Heart left ventricle (tissue), 16 donors: Measurements from ENCODE around the gene ZDHHC11. TPM values are rescaled to one million over a fixed set of nuclear protein-coding genes. Genes with fewer than 3 reads are reported as not detected.
"Not testable (repeated sequence)": the region's sequence is repeated elsewhere in the genome, so short reads cannot be mapped to it uniquely, and the experiment has no call there.

ENCODE experiments used
- ATAC-seq, 4 donors: fragments of 200-7000 bp; cut with Tn5 transposase; one replicate each; pipeline ENCODE4 v1.9.1; 2020 to 2022; ENCODE audit warnings: moderate library complexity in 4 of 4, mild to moderate bottlenecking in 3 of 4, moderate number of reproducible peaks in 1 of 4
- DNase-seq, 5 donors: peaks; one replicate each; pipeline ENCODE4 v3.0.0-alpha.2; 2020
- H3K27ac ChIP-seq, 12 donors: fragments of 200-600 bp; sonication (generic) in 4 of 12; one replicate each; pipeline versions ENCODE4 v1.5.0 to v1.8.0; 2016 to 2022; ENCODE audit warnings: mild to moderate bottlenecking in 2 of 12
- H3K27me3 ChIP-seq, 9 donors: fragments of 200-600 bp; sonication (generic) in 2 of 9; one replicate each; pipeline versions ENCODE4 v1.5.1 to v1.8.0; 2016 to 2022; ENCODE audit warnings: mild to moderate bottlenecking in 3 of 9
- H3K36me3 ChIP-seq, 9 donors: fragments of 200-600 bp; sonication (generic) in 2 of 9; one replicate each; pipeline versions ENCODE4 v1.5.0 to v1.8.0; 2018 to 2022; ENCODE audit warnings: mild to moderate bottlenecking in 2 of 9
- H3K4me1 ChIP-seq, 12 donors: fragments of 200-600 bp; sonication (generic) in 4 of 12; one replicate each; pipeline versions ENCODE4 v1.5.0 to v1.8.0; 2016 to 2022; ENCODE audit warnings: mild to moderate bottlenecking in 3 of 12
- H3K4me3 ChIP-seq, 12 donors: fragments of 200-600 bp; sonication (generic) in 4 of 12; one replicate each; pipeline versions ENCODE4 v1.5.0 to v1.8.0; 2017 to 2022; ENCODE audit warnings: mild to moderate bottlenecking in 9 of 12, moderate library complexity in 4 of 12
- H3K9me3 ChIP-seq, 12 donors: fragments of 200-600 bp; sonication (generic) in 4 of 12; one replicate each; pipeline versions ENCODE4 v1.5.0 to v1.8.0; 2016 to 2022; ENCODE audit warnings: mild to moderate bottlenecking in 1 of 12
- CTCF ChIP-seq, 12 donors: fragments of 200-600 bp; sonication (generic) in 4 of 12; IDR thresholded peaks; one replicate each; pipeline versions ENCODE4 v1.5.0 to v1.8.0; 2018 to 2022; ENCODE audit warnings: antibody characterized with exemption in 12 of 12, mild to moderate bottlenecking in 5 of 12
- POLR2A ChIP-seq, 2 donors: fragments of 450-650 bp; IDR thresholded peaks; one replicate each; pipeline ENCODE4 v1.6.1; 2017; ENCODE audit warnings: antibody characterized with exemption in 2 of 2, mild to moderate bottlenecking in 2 of 2, moderate library complexity in 2 of 2
- WGBS, 4 donors: extraction: QIAGEN DNeasy Blood & Tissue Kit in 2 of 4; methylation state at CpG; one replicate each; pipeline versions ENCODE4 v1.1.5 to v1.1.7; 2013 to 2018; 5-methylcytosine and 5-hydroxymethylcytosine counted together
- intact Hi-C, 10 donors: fragments of 100-400 bp; cut with DNase I; formaldehyde crosslinking; loops; one replicate each; pipeline versions ENCODE4 v1.11.1 to v1.14.2; 2022
- polyA plus RNA-seq, 2 donors: library from polyadenylated mRNA; stranded (reverse); fragments of 200-250 nt; gene quantifications; one replicate each; pipeline ENCODE4 v1.2.3, GENCODE V29; 2013
- total RNA-seq, 9 donors: library from RNA; depleted of rRNA in 2 of 9; stranded (reverse); fragments of >200 nt in 2 of 9; fragmentation: NEBNext Ultra II Directional in 3 of 9; extraction: Animal tissue kit (Norgen Biotek cat#: 25700) in 3 of 9; gene quantifications; one replicate each; pipeline versions ENCODE4 v1.1.0 to v1.2.4, GENCODE V29; 2016 to 2023
- donor health status: ischemic (EF 13 %, LVEDD 7.1; RV severe dilation, severe dysfunction).
- donor health status: healthy with polysubstance abuse.
- donor health status: DM: no; HTN: yes; CAD: no.
- donor health status: DM: no; HTN: no; CAD: no.
- donor health status: ischemic (EF 25% LVEDD 6.9; RV normal size, moderate dysfunction).
- donor health status: ischemic (EF 25% LVEDD 5.7; RV mildly dilated, moderate dysfunction).
- donor health status: healthy.
- donor health status: DM: yes; HTN: yes; CAD: no.
- donor health status: ischemic (EF 35%, LVEDD 5.7; RV mildly dilated, moderate dysfunction).
- donor health status: nonischemic (EF 11% LVEDD 7.7; RV severe dilation, severe dysfunction).
- donor health status: DM: yes; HTN: yes; CAD: no.
- donor health status: PGD.
- donor health status: ischemic (EF 29% LVEDD 5.4; RV normal size, mild dysfunction).
- donor health status: nonischemic (EF 23%, LVEDD 6.1; RV moderate dilation, normal function).

ZDHHC11 gene
- total and polyA plus RNA-seq, 11 donors, result 6.3 to 25.0 (median 10.8) TPM

GRCh38 chr5:815449-815848, 35.3 kb downstream of the ZDHHC11 start:
- Histone ChIP-seq H3K27ac (no peak overlapping the region), H3K27me3 (no peaks in the 10 kb centered on the region), H3K9me3 (peaks cover 0 to 10% (median 0%) of the 10 kb centered on the region in 12 donors), H3K4me1 (no peaks in the 10 kb centered on the region), H3K4me3 (no peak overlapping the region), H3K36me3 (peaks cover 0 to 30% (median 0%) of the 10 kb centered on the region in 9 donors)
- 96 to 98% (median 97%) methylated on average over 3 of the region's 3 CpGs; no CpG with 5 or more reads in 1 of the 4 donors for WGBS, 4 donors
- TF ChIP-seq CTCF (IDR thresholded peaks at IDR 0.05), result no peak
- TF ChIP-seq POLR2A (IDR thresholded peaks at IDR 0.05), result no peak
- ATAC-seq, result no peak
- no peak for DNase-seq
- intact Hi-C loops, result no loop called here

GRCh38 chr5:813575-813974, 37.2 kb downstream of the ZDHHC11 start:
- ATAC-seq, H3K27ac ChIP-seq, H3K27me3 ChIP-seq, H3K4me1 ChIP-seq, DNase-seq, intact Hi-C loops, H3K9me3 ChIP-seq, H3K4me3 ChIP-seq: not testable (repeated sequence)
- WGBS, 4 donors, result 77 to 91% (median 84%) methylated on average over 2 to 5 of the region's 5 CpGs; no CpG with 5 or more reads in 1 of the 4 donors
- H3K36me3 ChIP-seq, result peaks cover 0 to 30% (median 0%) of the 10 kb centered on the region in 9 donors

GRCh38 chr5:811384-811783, 39.4 kb downstream of the ZDHHC11 start:
- H3K4me3 ChIP-seq, intact Hi-C loops, H3K27ac ChIP-seq, ATAC-seq, H3K27me3 ChIP-seq, DNase-seq, H3K4me1 ChIP-seq, H3K9me3 ChIP-seq: not testable (repeated sequence)
- H3K36me3 ChIP-seq, result peaks cover 0 to 15% (median 0%) of the 10 kb centered on the region in 9 donors
- 61 to 94% (median 71%) methylated on average over 6 to 8 of the region's 9 CpGs for WGBS, 4 donors

GRCh38 chr5:807719-808514, 42.9 kb downstream of the ZDHHC11 start:
- H3K36me3 ChIP-seq, DNase-seq, intact Hi-C loops, H3K27me3 ChIP-seq, H3K4me1 ChIP-seq, H3K27ac ChIP-seq, H3K4me3 ChIP-seq: not testable (repeated sequence)
- H3K9me3 ChIP-seq, result peaks cover 0 to 19% (median 4%) of the 10 kb centered on the region in 12 donors
- 73 to 93% (median 82%) methylated on average over 5 to 7 of the region's 10 CpGs for WGBS, 4 donors
- ATAC-seq, result peak in 3 of 4 donors; percentile 24 to 54 (median 49)

GRCh38 chr5:801472-801871, 49.3 kb downstream of the ZDHHC11 start:
- peaks cover 0 to 3% (median 0%) of the 10 kb centered on the region in 9 donors for H3K36me3 ChIP-seq
- WGBS, 4 donors, result 91 to 95% (median 93%) methylated on average over 6 of the region's 6 CpGs; no CpG with 5 or more reads in 1 of the 4 donors
- DNase-seq, result no peak
- H3K27ac ChIP-seq, result no peak overlapping the region
- intact Hi-C loops, result no loop called here
- no peaks in the 10 kb centered on the region for H3K4me1 ChIP-seq
- no peaks in the 10 kb centered on the region for H3K27me3 ChIP-seq
- TF ChIP-seq CTCF (IDR thresholded peaks at IDR 0.05), result no peak
- no peak for TF ChIP-seq POLR2A (IDR thresholded peaks at IDR 0.05)
- no peak for ATAC-seq
- no peak overlapping the region for H3K4me3 ChIP-seq
- peaks cover 0 to 19% (median 4%) of the 10 kb centered on the region in 12 donors for H3K9me3 ChIP-seq

- H3K27ac ChIP-seq, intact Hi-C loops, H3K4me3 ChIP-seq, DNase-seq, H3K27me3 ChIP-seq, H3K4me1 ChIP-seq, H3K36me3 ChIP-seq, ATAC-seq: not testable (repeated sequence)
- H3K9me3 ChIP-seq, result peaks cover 0 to 19% (median 4%) of the 10 kb centered on the region in 12 donors
- WGBS, 4 donors, result 79 to 85% (median 82%) methylated on average over 4 of the region's 4 CpGs; no CpG with 5 or more reads in 1 of the 4 donors
Observed at GRCh38 chr5:801055-801454, 49.7 kb downstream of the ZDHHC11 start.

- WGBS, 4 donors, result 56 to 80% (median 75%) methylated on average over 3 to 6 of the region's 6 CpGs
Observed at GRCh38 chr5:798505-799138, 52.2 kb downstream of the ZDHHC11 start.

GRCh38 chr5:797986-798385, 52.8 kb downstream of the ZDHHC11 start:
- H3K36me3 ChIP-seq, H3K27me3 ChIP-seq, ATAC-seq, H3K4me1 ChIP-seq, H3K4me3 ChIP-seq, DNase-seq, H3K9me3 ChIP-seq, H3K27ac ChIP-seq: not testable (repeated sequence)
- intact Hi-C loops, result loop anchor here in 2 of 10 donors (5.0 kb wide), 1 partner anchor 86 kb away; no protein-coding TSS in a partner anchor
- 54 to 85% (median 76%) methylated on average over 2 to 3 of the region's 4 CpGs for WGBS, 4 donors

More at GRCh38 chr5:798505-799138, 52.2 kb downstream of the ZDHHC11 start:
- intact Hi-C loops, result loop anchor here in 2 of 10 donors (5.0 kb wide), 1 partner anchor 86 kb away; no protein-coding TSS in a partner anchor
- H3K4me3 ChIP-seq, H3K9me3 ChIP-seq, ATAC-seq, DNase-seq, H3K4me1 ChIP-seq, H3K36me3 ChIP-seq, H3K27ac ChIP-seq, H3K27me3 ChIP-seq: not testable (repeated sequence)
